Kasumi-1 (cell line): ENCODE measurements around the gene ADNP2.
A peak's percentile ranks its signal among the peaks of the same experiment; 100 is the strongest.
"Not testable (repeated sequence)": the region's sequence is repeated elsewhere in the genome, so short reads cannot be mapped to it uniquely, and the experiment has no call there.

ENCODE experiments used
- DNase-seq, 2 experiments: peaks; one replicate each; lab custom pipeline; 2025; lab: John Stamatoyannopoulos, UW

The ADNP2 gene

DNA sequence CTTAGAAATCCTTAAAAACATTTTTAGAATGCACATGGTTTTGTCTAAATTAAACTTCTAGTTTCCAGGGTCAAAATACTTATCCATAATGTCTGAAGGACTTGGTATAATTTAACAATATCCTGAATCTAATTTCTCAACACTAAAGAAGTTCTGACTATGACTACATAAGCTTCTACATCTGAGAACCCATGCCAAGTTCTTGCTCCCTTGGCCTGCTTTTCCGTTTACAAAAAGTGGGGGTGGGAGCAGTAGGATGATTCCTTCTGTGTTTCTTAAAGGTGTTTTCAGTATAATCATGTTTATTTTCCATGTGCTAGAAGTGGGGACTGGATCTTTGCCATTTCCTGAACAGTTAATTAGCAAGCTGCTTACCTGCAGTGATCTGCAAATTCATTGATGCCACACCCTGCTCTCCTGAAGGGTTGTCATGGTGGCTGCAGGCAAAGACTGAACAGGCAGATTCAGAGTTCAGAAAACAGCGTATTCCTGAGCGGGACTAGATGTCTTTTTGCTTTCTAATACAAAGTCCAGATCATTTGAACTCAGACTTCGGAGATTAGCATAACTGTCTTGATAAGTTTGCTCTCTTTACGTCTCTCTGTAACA is 36.2 kb downstream of the ADNP2 start:
- no peak for DNase-seq

- peak in 1 of 2 experiments; percentile 34 for DNase-seq
Observed at GRCh38 chr18:80147037-80147417, 38.0 kb downstream of the ADNP2 start.

- DNase-seq: peak; percentile 83 to 86
Observed at GRCh38 chr18:80147418-80148325, 38.6 kb downstream of the ADNP2 start.

GRCh38 chr18:80148326-80149199 is 39.5 kb downstream of the ADNP2 start:
- peak; percentile 18 to 33 for DNase-seq

- DNase-seq: no peak
Observed at GRCh38 chr18:80149667-80150066, 40.6 kb downstream of the ADNP2 start.

GRCh38 chr18:80154293-80154692 is 45.2 kb downstream of the ADNP2 start:
- DNase-seq: peak; percentile 60 to 62

DNA sequence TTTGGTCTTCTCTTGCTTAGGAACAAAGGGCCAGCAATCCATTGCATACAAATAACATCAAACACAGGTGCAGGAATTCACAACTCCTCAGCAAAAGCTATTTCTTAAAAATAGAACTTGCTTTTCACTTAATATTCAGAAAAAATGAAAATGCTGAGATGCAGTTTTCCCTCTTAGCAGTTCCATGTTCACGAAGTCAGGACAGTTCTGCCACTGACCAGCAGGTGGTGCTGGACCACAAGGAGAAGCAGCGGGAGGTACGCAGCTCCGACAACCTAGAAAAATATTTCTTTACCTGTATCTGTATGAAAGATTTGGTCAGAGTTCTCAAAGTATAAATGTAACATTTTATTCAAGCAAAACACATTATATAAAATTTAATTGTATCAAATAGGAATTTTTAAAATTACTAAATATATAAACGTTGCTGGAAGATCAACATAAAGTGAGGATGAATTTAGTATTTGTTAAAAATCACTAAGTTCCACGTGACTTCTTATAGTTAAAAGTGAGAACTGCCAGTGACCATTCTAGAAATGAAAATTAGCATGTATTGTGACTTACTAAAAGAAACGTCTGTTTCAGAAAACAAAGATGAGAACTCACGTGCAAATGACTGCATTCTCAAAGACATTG is 48.8 kb downstream of the ADNP2 start:
- peak; percentile 64 for DNase-seq

DNA sequence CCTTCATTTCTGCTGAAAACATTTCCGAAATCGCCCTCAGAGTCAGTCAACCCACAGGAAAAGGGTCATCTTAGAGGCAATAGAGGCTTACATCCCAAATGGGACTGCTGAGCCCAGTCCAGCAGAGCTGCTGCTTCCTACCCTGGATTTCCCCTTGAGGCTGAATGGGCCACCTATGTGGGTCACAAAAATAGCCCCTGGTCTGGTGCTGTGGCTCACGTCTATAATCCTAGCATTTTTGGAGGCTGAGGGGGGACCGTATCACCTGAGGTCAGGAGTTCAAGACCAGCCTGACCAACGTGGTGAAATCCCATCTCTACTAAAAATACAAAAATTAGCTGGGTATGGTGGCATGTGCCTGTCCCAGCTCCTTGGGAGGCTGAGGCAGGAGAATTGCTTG is 49.3 kb downstream of the ADNP2 start:
- DNase-seq: no peak

- no peak for DNase-seq
Observed at GRCh38 chr18:80159713-80160636, 50.9 kb downstream of the ADNP2 start.

- no peak for DNase-seq
Observed at GRCh38 chr18:80161781-80162417, 52.8 kb downstream of the ADNP2 start.

- no peak for DNase-seq
Observed at GRCh38 chr18:80163183-80163582, 54.1 kb downstream of the ADNP2 start.

GRCh38 chr18:80164727-80165355 is 55.8 kb downstream of the ADNP2 start:
- DNase-seq: not testable (repeated sequence)

GRCh38 chr18:80166240-80166639 is 57.2 kb downstream of the ADNP2 start:
- DNase-seq: no peak

DNA sequence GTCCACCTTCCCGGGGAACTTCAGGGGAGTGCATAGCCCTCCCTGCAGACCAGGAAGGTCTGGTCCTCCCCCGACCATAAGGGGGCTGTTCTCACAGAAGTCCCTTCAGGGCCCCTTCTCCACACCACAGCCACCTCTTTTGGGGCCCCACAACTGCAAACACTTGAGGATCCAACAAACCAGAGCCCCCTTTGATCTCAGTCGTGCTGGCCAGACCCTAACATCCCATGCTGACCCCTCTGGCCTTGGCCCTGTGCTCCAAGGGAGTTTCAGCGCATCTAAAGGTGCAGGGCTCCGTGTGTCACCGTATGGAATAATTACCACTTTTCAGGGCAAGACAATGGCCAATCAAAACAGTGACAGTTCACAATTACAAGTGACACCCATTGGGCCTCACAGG is 57.7 kb downstream of the ADNP2 start:
- DNase-seq: no peak

DNA sequence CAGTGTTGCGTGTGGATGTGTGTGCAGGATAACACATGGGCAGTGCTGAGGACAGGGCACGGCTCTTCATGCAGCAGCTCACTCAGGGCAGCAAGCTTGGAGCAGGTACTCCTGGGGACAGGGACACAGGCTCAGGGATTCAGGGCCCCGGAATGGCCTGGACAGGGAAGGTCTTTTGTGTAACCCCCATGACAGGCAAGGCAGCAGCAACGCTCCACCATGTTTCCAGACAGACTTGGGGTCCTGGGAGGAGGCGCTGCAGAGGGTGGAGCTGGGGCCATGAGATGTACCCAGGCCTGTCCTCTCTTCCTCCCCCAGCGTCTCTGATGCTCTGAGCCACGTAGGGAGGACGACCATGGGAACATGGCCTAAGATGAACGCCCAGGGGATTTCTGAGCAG is 58.3 kb downstream of the ADNP2 start:
- no peak for DNase-seq

DNA sequence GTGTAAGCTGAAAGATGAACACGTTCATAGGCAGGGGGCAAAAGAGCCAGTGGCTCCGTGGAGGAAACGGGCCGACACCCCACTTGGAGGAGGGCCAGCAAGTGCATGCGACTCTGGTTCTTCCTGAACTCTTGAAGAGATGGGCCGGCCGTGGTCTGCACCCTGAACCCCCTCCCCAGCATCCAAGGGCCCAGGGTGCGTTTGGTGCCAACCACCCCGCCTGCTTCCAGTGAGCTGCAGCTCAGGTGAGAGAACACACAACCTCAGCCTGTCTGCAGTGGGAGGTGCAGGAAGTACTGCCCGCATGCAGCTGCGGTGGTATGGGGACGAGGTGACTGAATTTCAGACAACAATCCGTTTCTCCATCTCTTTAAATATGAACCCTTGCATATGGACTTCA is 58.9 kb downstream of the ADNP2 start:
- no peak for DNase-seq

GRCh38 chr18:80168346-80168745 is 59.3 kb downstream of the ADNP2 start:
- no peak for DNase-seq

- no peak for DNase-seq
Observed at GRCh38 chr18:80168982-80169381, 59.9 kb downstream of the ADNP2 start.

- DNase-seq: no peak
Observed at GRCh38 chr18:80169607-80170006, 60.5 kb downstream of the ADNP2 start.
